GM11168 (cell line): ENCODE measurements around the gene CASK.
"Not testable (repeated sequence)": the region's sequence is repeated elsewhere in the genome, so short reads cannot be mapped to it uniquely, and the experiment has no call there.

Source experiments
- in situ Hi-C: fragments of 300-500 bp; cut with MboI; formaldehyde crosslinking; loops from one replicate; pipeline ENCODE4 v1.12.0; 2022; ENCODE audit warnings: low sequenced_read_pairs; ENCODE audit not compliant: unreplicated experiment

The CASK gene

GRCh38 chrX:41739871-41740270 lies 183.5 kb downstream of the CASK start:
- in situ Hi-C loops: no loop called here

DNA sequence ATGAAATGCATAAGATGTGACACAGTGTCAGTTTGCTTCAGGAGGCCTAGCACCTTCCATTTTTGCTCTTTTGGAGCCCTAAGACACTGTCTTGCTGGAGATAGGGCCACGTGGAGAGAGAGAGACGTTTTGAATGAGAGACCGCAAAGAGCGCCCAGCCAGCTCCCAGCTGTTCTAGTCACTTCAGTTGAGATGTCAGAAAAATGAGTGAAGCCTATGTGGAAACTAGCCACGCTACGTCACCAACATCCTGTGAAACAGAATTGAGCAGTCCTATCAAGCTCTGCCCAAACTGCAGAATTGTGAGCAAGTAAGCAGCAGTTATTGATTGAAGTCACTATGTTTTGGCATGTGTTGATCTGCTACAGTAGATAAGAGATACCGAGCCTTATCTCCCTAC lies 186.3 kb downstream of the CASK start:
- in situ Hi-C loops: no loop called here

DNA sequence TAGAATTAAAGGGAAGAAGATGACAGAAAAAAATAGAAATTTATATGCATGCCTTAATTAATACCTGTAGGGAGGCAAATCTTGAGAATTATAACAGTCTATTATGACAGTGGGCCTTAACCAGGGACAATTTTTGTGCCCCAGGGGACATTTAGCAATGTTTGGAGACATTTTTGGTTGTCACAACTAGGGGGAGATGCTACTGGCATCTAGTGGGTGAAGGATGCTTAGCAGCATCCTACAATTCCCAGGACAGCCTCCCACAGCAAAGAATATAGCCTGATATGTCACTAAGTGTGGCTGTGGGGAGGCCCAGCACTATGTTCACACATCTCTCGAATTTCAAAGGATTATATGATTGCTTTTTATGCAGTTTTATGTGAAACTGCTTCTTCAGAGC lies 188.8 kb downstream of the CASK start:
- in situ Hi-C loops: no loop called here

- in situ Hi-C loops: no loop called here
These were observed 189.4 kb downstream of the CASK start for GRCh38 chrX:41733939-41734338.

DNA sequence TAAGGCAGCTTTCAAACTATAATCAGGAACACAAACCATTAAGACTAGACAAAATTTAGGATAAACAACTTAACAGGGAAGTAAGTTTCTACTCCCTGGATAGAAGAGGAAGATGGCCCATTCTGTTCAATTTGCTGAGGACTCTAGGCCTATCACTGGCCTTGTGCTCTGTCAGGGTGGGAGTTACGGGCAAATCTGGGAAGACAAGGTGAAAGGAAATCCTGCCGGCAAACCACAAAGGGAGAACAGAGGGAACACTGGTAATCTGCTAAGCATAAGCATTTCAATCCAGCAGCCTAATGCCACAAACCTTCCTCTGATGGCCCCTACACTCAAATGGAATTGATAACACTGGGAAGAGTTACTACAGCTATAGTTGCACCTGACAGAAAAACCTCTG lies 191.1 kb downstream of the CASK start:
- in situ Hi-C loops: no loop called here

GRCh38 chrX:41730081-41730480 lies 193.3 kb downstream of the CASK start:
- in situ Hi-C loops: no loop called here

- in situ Hi-C loops: no loop called here
These were observed 195.2 kb downstream of the CASK start for GRCh38 chrX:41728125-41728524.

DNA sequence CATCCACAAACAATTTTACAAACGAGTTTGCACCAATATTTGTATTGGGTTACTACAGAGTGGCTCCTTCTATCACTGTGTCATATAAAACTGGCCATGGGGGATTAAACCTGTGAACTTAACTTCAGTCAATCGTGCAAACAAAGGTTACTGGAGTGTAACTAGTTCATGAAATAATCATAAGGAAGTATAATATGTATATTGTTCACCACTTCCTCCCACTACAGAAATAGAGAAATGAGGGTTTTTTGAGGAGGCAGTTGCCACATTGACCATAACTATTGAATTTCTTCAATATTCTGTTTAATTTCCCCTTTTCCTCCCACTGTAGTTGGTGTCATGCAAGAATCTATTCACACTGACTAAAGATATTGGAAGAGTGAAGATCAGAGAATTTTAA lies 199.5 kb downstream of the CASK start, which contains the start of gene GPR82:
Gene GPR82 (plus strand): TSS at position 356 of the 400 bp plus-strand sequence. CDS start 2,846 bp downstream, outside the sequence.
- in situ Hi-C loops: no loop called here

DNA sequence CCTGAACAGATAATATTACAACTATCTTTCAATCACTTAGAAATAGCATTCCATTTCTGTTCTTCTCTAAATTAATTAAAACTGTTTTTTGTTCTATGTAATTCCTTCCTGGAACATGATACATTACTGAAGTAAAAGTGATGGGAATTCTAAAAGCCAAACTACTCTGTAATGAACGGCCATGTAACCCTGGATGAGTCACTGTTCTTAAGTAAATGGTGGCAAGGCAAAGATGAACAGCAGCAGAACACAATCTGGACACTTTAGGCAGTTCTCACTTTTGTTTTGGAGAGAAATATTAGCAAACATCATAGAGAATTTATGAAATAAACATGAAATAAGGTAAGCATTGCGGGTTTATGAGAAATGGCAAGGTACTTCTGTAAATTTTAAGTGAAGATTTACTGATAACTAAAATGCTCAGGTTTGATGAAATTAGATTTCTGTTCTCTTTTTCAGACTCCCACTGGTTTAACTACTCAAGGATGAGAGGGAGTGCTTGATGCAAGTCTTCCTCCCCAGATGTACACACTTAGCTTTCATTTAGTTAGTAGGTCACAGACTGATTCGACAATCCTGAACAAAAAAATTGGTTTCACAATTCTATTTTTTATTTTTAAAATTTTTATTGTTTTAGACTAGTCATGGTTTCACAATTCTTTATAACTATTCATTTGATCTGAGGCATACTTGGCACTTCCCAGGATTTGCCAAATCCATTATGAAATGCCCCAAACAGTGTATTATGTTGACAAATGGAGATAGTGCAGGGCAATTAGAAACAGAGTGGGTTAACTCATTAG lies 200.3 kb downstream of the CASK start:
- in situ Hi-C loops: no loop called here

GRCh38 chrX:41722214-41722613 lies 201.1 kb downstream of the CASK start:
- in situ Hi-C loops: no loop called here

DNA sequence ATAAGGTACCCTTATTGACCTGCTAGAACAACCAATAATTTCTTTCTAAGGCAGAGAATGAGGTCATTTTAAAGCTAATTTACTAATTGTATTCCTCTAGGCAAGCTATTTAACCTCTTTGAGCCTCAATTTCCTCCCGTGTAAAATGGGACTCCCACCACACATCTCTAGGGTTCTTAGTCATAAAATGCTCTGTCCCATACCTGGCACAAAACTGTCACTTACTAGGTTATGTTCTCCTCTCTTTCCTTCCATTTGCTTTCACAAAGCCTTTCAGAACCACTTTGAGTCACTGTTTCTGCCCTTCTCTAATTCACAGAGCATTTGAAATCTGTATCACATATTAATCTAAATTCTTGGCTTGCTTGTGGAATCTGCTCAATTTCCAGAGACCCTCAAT lies 201.8 kb downstream of the CASK start:
- in situ Hi-C loops: no loop called here

- in situ Hi-C loops: no loop called here
These were observed 203.1 kb downstream of the CASK start for GRCh38 chrX:41720125-41720779.

- in situ Hi-C loops: not testable (repeated sequence)
These were observed 203.7 kb downstream of the CASK start for GRCh38 chrX:41719610-41720009.

DNA sequence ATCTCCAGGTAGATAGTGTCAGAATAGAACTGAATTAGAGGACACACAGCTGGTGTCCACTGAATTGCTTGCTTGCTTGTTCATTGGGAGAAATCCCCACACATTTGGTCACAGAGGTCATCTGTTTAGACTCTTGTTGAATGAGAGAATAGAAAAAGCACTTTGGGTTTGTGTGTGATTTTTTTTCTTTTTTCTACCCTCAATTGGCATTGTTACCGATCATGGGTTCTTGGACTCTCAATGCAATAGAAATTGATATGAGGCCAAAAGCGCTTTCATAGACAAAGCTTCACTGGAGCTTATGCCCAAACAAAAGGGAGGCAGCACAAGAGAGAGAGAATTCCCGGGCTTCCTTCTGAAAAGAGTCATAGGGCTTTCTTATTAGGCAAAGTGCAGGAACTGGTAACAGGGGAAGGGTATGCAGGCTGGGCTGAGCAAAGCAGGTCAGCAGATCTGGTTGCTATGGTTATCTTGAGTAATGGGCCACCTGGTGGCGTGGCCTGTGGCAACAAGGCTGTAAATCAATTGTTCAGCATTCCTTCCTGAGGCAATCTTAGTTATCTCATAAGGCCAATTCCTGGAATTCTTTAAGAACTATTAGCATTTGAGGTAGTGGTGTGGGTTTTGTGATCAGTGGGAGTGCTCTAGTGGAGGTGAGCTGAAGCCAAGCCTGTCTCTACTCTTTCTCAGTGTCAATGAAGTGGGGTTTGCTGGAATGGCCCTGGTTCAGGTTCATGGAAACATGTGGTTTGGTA lies 204.7 kb downstream of the CASK start:
- in situ Hi-C loops: no loop called here

GRCh38 chrX:41716767-41717473 lies 206.4 kb downstream of the CASK start:
- in situ Hi-C loops: no loop called here

GRCh38 chrX:41716222-41716621 lies 207.1 kb downstream of the CASK start:
- in situ Hi-C loops: no loop called here

GRCh38 chrX:41711021-41711667 lies 212.2 kb downstream of the CASK start:
- in situ Hi-C loops: no loop called here

- in situ Hi-C loops: no loop called here
These were observed 214.9 kb downstream of the CASK start for GRCh38 chrX:41708486-41708885.

- in situ Hi-C loops: no loop called here
These were observed 216.1 kb downstream of the CASK start for GRCh38 chrX:41707218-41707617.
